Small intestine (tissue), 7 donors: ENCODE measurements around the gene ANOS1. TPM values are rescaled to one million over a fixed set of nuclear protein-coding genes. Genes with fewer than 3 reads are reported as not detected.

Experiments
- DNase-seq, 2 donors: peaks; one replicate each; pipeline versions ENCODE4 v3.0.0 to v3.0.0-alpha.2; 2013
- FAIRE-seq: peaks from 2 replicates; lab custom pipeline; 2012; peaks lifted over from hg19 to GRCh38; lab: Jason Lieb, UNC
- H3K27ac ChIP-seq, 3 donors: one replicate each; pipeline ENCODE4 v1.5.1; 2013; ENCODE audit warnings: low read length in 2 of 3, mild to moderate bottlenecking in 2 of 3, control low read depth in 1 of 3, inconsistent platforms in 1 of 3, low read depth in 1 of 3, moderate library complexity in 1 of 3
- H3K27me3 ChIP-seq, 3 donors: one replicate each; pipeline ENCODE4 v1.6.1; 2013; ENCODE audit warnings: low read length in 3 of 3, inconsistent platforms in 1 of 3; ENCODE audit not compliant: control insufficient read depth in 3 of 3, insufficient read depth in 3 of 3
- H3K36me3 ChIP-seq, 3 donors: one replicate each; pipeline ENCODE4 v1.6.1; 2013; ENCODE audit warnings: low read length in 3 of 3, inconsistent platforms in 1 of 3, low read depth in 1 of 3, mild to moderate bottlenecking in 1 of 3, moderate library complexity in 1 of 3; ENCODE audit not compliant: control insufficient read depth in 3 of 3, insufficient read depth in 2 of 3
- H3K4me1 ChIP-seq, 3 donors: one replicate each; pipeline ENCODE4 v1.6.1; 2013; ENCODE audit warnings: low read length in 2 of 3, inconsistent platforms in 1 of 3, low read depth in 1 of 3, mild to moderate bottlenecking in 1 of 3, moderate library complexity in 1 of 3; ENCODE audit not compliant: control insufficient read depth in 3 of 3, insufficient read depth in 2 of 3
- H3K4me3 ChIP-seq, 3 donors: one replicate each; pipeline ENCODE4 v1.5.1; 2013; ENCODE audit warnings: low read length in 3 of 3, control low read depth in 1 of 3, inconsistent platforms in 1 of 3, low read depth in 1 of 3, mild to moderate bottlenecking in 1 of 3, moderate library complexity in 1 of 3
- H3K9me3 ChIP-seq, 2 donors: one replicate each; pipeline ENCODE4 v1.6.1; 2013; ENCODE audit warnings: low read depth in 1 of 2, low read length in 1 of 2; ENCODE audit not compliant: control insufficient read depth in 2 of 2, insufficient read depth in 1 of 2
- WGBS, 3 donors: extraction: QIAGEN DNeasy Blood & Tissue Kit; methylation state at CpG; one replicate each; pipeline ENCODE4 v1.1.7; 2013; 5-methylcytosine and 5-hydroxymethylcytosine counted together
- polyA plus RNA-seq, 4 donors: library from polyadenylated mRNA; stranded (reverse) in 3 of 4; unstranded in 1 of 4; fragments of 200-250 nt in 3 of 4; fragments of 120-200 nt in 1 of 4; gene quantifications; one replicate each; pipeline versions ENCODE4 v1.2.1 to v1.2.3, GENCODE V29; 2013
- donor health status: healthy with polysubstance abuse.
- donor health status: control.
- donor health status: control.
- donor health status: Bipolar disorder and iron deficiency.
- donor health status: healthy.

Gene ANOS1
- polyA plus RNA-seq, 4 donors: 0.19 to 0.87 TPM; not detected in 2

DNA sequence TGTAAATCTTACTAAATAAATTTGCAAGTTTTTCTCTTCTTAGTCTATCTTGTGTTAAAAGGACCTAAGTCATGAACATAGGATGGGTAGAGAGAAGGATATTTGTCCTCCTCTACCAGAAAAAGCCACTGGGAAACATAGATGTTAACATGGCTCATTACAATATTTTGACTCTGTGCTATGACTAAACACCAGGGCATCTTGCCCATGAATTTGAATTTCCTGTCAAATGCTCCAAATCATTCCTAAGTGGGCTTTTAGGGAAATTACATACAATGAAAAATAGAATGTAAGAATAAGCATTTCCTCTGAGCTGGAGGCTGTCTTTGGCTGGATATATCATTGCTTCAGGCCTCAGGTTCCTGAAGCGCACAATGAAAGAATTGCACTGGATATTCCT lies 39.1 kb downstream of the ANOS1 start:
- no peaks in the 10 kb centered on the region for H3K4me1 ChIP-seq
- no peaks in the 10 kb centered on the region for H3K27me3 ChIP-seq
- H3K4me3 ChIP-seq: no peak overlapping the region
- H3K9me3 ChIP-seq: no peaks in the 10 kb centered on the region
- H3K27ac ChIP-seq: no peak overlapping the region
- FAIRE-seq (no peak), DNase-seq (no peak)
- no peaks in the 10 kb centered on the region for H3K36me3 ChIP-seq
- WGBS, 3 donors: 93 to 100% (median 96%) methylated on average over 1 of the region's 1 CpG

DNA sequence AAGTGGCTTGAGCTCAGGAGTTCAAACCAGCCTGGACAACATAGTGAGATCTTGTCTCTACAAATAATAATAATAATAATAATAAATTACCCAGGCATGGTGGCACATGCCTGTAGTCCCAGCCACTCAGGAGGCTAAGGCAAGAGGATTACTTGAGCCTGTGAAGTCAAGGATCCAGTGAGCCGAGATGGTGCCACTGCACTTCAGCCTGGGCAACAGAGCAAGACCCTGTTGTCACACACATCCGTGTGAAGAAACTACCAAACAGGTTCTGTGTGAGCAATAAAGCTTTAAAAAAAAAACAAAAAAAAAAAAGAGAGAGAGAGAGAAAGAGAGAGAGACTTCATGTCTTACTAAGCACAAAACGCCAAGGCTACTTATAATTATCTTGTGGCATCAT lies 42.5 kb downstream of the ANOS1 start:
- no peak overlapping the region for H3K27ac ChIP-seq
- DNase-seq: no peak
- H3K4me3 ChIP-seq: no peak overlapping the region
- H3K36me3 ChIP-seq: no peaks in the 10 kb centered on the region
- H3K27me3 ChIP-seq: no peaks in the 10 kb centered on the region
- WGBS, 3 donors: 81 to 87% (median 86%) methylated on average over 3 of the region's 3 CpGs
- no peaks in the 10 kb centered on the region for H3K9me3 ChIP-seq
- H3K4me1 ChIP-seq: no peaks in the 10 kb centered on the region
- FAIRE-seq: no peak

DNA sequence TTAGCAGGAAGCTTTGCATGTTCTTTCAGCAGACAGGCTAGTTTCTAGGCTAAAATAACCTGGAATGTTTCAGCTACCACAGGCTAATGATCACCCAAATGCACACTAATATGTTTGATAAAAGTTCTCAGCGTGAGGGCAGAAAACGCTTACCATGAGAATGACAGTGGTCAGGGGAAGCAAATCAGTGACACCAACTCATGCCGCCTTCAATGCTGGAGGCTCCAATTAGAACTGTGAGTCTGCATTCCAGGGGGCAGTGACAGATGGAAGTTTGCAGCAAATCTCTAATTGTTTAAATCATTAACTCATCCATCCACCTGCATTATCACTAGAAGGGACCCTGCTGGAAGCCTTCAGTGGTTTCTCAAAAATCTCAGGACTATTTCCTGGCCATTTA lies 43.2 kb downstream of the ANOS1 start:
- H3K4me1 ChIP-seq: no peaks in the 10 kb centered on the region
- 19 to 48% (median 33%) methylated on average over 3 of the region's 3 CpGs for WGBS, 3 donors
- H3K36me3 ChIP-seq: no peaks in the 10 kb centered on the region
- no peaks in the 10 kb centered on the region for H3K27me3 ChIP-seq
- no peak for DNase-seq
- no peaks in the 10 kb centered on the region for H3K9me3 ChIP-seq
- H3K4me3 ChIP-seq: no peak overlapping the region
- H3K27ac ChIP-seq: no peak overlapping the region
- no peak for FAIRE-seq

DNA sequence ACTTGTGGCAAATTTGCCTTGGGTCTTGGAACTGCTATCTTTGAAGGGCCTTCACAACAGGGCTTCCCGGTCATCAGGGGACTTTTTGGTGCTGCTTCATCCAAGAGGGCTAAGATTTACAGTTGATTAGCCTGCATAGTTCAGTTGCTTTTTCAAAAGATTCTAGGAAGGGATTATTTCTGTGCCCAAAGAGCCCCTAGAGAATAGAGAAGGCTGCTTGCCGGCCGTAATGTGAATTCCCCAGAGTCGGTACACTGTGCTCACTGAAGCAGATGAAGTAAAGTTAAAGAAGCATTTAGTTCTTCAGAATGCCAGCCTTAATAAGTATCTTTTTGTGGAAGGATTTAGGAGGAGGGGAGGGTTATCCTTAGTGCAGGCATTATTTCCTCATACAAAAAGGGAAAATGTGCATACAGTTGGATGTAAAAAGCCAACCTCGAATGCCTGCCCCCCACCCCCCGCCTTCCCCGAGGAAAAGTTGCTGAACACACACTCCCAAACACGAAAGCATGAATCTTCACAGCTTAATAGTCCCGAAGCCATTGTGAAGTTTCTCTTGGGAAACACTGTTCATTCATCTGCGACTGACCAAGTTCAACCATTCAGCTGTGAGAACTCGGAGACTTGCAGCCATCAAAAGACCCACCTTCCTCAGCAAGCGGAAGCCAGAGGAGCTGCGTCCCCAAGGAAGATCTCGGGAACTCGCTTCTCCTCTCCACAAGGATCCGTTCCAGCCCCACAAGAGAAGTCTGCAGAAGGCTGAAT lies 47.6 kb downstream of the ANOS1 start:
- FAIRE-seq: no peak

DNA sequence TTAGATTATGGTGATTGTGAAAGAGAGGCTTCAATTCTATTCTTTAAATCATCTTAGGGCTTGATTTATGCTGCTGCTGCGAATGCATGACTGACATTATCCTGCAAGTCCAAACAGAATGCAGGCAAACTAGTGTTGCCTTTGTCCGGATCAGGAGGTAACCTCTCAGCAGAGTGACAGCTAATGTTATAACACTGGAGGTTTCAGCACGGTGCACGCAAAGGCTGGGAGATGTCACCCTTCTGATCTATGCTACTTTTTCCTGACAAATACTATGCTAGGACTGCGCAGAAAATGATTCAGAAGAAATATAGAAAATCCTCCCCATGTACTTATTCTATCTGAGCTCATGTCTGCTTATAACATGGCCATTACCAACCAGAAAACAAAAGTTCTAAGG lies 48.2 kb downstream of the ANOS1 start:
- H3K4me1 ChIP-seq: no peaks in the 10 kb centered on the region
- H3K9me3 ChIP-seq: no peaks in the 10 kb centered on the region
- DNase-seq (no peak), FAIRE-seq (no peak)
- no peak overlapping the region for H3K27ac ChIP-seq
- 78 to 85% (median 81%) methylated on average over 5 of the region's 5 CpGs for WGBS, 3 donors
- H3K27me3 ChIP-seq: no peaks in the 10 kb centered on the region
- no peak overlapping the region for H3K4me3 ChIP-seq
- no peaks in the 10 kb centered on the region for H3K36me3 ChIP-seq

More for the DNA sequence above, 47.6 kb downstream of the ANOS1 start:
- no peaks in the 10 kb centered on the region for H3K4me1 ChIP-seq
- H3K4me3 ChIP-seq: no peak overlapping the region
- no peak overlapping the region for H3K27ac ChIP-seq
- WGBS, 3 donors: 75 to 82% (median 78%) methylated on average over 16 of the region's 16 CpGs
- no peaks in the 10 kb centered on the region for H3K36me3 ChIP-seq
- no peak for DNase-seq
- H3K9me3 ChIP-seq: no peaks in the 10 kb centered on the region
- no peaks in the 10 kb centered on the region for H3K27me3 ChIP-seq

DNA sequence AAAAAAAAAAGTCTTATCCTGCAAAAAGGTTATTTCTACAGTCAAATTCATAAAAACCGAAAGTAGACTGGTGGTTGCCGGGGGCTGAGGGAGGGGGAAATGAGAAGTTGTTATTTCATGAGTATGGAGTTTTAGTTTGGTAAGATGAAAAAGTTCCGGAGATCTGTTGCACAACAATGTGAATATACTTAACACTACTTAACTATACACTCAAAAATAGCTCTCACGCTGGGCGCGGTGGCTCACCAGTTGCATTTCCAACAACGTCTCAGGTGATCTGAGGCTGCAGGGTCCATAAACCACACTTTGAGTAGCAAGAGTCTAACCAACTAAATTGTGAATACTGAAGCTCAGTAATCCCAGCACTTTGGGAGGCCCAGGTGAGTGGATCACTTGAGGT lies 52.4 kb downstream of the ANOS1 start:
- Histone ChIP-seq H3K27me3 (no peaks in the 10 kb centered on the region), H3K4me1 (no peaks in the 10 kb centered on the region), H3K36me3 (no peaks in the 10 kb centered on the region), H3K27ac (no peak overlapping the region), H3K4me3 (no peak overlapping the region), H3K9me3 (no peaks in the 10 kb centered on the region)
- DNase-seq (no peak), FAIRE-seq (no peak)
- WGBS, 3 donors: 84 to 93% (median 90%) methylated on average over 7 of the region's 7 CpGs

DNA sequence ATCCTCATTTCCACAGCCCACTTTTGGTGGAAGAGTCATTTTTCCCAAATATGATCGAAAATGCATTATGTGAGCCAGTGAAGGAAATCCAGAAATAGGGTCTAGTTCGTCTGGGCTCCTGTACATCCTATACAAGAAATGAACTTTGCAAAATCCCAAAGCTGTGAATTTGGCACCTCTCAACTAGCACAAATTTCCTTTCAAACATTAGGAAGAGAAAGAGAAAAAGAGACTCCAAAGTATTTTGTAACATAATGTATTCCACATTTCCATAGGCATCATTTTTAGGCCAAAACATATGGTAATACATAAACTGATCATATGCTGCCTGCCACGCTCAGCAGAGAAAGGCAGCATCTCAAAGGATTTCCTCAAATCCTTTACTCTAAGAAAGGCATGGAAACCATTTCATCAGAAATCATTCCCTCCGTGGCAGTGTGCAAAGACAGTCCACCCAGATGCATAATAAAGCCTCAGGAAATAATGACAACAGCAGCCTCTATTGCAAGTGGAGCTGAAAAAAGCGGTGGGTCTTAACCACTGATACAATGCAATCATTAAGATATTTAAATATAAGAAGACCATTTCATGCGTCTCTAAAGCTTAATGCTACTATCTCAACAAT lies 56.8 kb downstream of the ANOS1 start:
- Histone ChIP-seq H3K27ac (no peak overlapping the region), H3K36me3 (no peaks in the 10 kb centered on the region), H3K27me3 (no peaks in the 10 kb centered on the region), H3K4me3 (no peak overlapping the region), H3K4me1 (no peaks in the 10 kb centered on the region), H3K9me3 (no peaks in the 10 kb centered on the region)
- WGBS, 3 donors: 75 to 77% (median 76%) methylated on average over 6 of the region's 6 CpGs
- DNase-seq: no peak
- FAIRE-seq: no peak

DNA sequence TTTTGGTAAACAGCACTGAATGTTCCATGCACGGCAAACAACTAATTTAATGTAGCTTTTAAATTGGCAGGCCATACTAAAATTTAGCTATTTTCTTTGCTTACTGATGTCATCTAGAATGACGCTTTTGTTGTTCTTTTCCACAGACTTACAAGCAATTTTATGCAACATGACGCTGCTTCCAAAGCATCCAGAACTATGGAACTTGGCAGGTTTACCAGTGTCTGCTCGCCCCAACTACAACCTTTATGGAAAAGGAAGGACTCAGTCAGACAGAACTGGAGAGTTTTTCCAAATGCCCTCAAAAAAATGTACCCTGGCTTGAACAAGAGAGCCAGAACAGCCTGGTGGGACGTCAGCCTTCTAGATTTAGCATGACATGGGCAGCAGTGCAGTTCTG lies 58.7 kb downstream of the ANOS1 start:
- Histone ChIP-seq H3K9me3 (no peaks in the 10 kb centered on the region), H3K27me3 (no peaks in the 10 kb centered on the region), H3K4me3 (no peak overlapping the region), H3K4me1 (no peaks in the 10 kb centered on the region), H3K36me3 (no peaks in the 10 kb centered on the region), H3K27ac (no peak overlapping the region)
- DNase-seq (no peak), FAIRE-seq (no peak)
- 62 to 91% (median 72%) methylated on average over 5 of the region's 5 CpGs for WGBS, 3 donors
